ENCODE results near the gene PIP5K1C.

The PIP5K1C gene

DNA sequence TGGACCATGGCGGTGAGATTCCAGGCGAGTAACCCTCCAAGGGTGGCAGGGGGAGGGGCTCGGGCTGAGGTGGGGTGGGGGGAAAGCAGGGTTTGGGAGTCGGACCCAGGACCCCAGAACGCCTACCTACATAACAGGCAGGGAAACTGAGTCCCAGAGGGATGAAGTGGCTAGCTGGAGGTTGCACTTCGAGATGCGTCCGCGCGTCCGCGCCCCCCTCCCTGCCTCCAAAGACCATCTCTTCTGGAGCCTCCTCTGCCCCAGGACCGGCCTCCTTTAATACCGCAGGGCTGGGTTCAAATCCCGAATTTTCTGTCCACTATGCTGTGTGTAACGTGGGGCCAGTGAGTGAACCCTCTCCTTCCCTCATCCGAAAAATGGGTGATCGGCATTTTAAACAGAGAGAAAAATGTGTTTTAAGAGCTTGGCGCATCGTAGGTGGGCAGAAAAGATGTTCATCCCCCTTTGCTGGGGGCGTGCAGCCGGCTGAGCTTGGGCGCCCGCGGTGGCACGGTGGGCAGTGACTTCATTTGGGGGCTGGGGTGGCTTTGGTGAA is 21.7 kb upstream of the PIP5K1C start:
- no peak for DNase-seq

- peak; percentile 85 for DNase-seq
Observed at GRCh38 chr19:3721131-3721886, 21.0 kb upstream of the PIP5K1C start.

GRCh38 chr19:3720349-3720917 is 20.2 kb upstream of the PIP5K1C start:
- no peak for DNase-seq

DNA sequence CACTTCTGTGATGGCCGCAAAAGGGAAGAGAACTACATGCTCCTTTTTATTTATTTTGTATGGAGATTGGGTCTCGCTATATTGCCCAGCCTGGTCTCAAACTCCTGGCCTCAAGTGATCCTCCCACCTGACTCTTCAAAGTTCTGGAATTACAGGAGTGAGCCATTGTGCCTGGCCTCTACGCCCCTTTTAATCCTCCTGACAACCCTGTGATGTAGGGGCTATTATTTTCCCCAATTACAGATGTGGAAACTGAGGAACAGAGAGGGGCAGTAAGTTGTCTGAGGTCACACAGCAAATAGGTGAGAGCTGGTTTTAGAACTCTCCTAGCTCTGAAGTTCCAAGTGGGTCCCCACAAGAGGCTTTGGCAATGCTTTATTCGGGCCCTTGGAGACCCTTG is 19.6 kb upstream of the PIP5K1C start:
- no peak for DNase-seq

GRCh38 chr19:3716147-3716668 is 15.9 kb upstream of the PIP5K1C start:
- no peak for DNase-seq

DNA sequence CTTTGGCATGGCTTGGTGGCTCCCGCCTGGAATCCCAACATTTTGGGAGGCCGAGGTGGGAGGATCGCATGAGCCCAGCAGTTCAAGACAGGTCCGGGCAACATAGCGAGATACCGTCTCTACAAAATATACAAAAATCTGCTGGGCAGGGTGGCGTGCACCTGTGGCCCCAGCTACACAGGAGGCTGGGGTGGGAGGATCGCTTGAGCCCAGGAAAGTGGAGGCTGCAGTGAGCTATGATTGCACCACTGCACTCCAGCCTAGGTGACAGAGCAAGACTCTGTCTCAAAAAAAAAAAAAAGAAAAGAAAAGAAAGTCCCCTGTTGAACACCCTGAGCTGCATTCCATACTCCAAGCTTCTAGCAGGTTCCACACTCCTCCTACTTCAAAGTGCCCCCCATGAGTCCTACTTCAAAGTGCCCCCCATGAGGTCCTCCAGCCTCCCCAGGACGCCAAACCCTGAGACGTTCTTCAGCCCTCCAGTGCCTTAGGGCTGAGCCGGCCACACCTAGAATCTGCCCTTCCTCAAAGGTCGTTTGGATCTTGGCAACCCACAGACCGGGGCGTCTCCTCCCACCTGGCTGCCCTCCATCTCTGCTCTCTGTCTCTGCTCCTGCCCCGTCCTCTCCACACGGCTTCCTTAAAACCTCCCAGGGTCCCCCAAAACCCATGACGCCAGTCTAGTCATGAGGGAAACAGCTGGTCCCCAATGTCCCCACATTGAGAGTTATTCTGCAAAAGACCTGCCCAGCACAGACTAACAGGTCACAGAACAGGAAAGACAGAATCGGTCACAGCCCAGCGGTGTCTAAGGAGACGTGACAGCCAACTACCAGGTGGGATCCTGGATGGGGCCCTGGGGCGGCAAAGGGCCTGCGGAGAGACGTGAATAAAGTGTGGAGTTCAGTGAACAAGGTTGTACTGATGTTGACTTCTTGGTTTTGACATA is 12.7 kb upstream of the PIP5K1C start:
- DNase-seq, result no peak

DNA sequence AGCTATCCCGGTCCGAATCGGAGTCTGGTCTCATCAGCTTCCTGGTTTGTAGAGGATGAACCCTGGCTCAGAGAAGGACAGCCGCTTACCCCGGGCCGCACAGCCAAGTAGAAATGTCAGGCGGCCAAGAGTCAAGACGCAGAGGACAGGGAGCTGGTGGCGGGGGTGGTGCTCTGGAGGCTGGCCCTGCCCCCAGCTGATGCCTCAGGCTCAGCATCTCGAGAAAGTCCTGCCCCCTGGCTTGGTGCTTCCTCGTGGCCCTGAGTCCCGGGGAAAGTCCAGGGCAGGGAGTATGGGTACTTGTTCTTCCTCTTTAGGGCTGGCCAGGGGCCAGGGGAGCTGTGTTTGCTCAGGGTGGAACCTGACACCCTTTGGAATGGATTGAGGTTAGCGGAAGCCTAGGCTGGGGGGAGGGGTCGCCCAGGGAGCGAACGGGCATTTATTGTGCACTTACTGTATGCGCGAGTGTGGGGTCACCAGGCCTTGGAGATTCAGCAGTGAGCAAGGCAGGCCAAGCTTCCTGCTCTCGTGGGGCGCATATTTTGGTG is 10.1 kb upstream of the PIP5K1C start:
- no peak for DNase-seq

GRCh38 chr19:3708207-3708931 is 8.1 kb upstream of the PIP5K1C start, which contains the start of gene TJP3:
TJP3 (plus strand) TSS chr19:3708384; CDS start chr19:3728433, 20,049 bp downstream.
- DNase-seq, result no peak

DNA sequence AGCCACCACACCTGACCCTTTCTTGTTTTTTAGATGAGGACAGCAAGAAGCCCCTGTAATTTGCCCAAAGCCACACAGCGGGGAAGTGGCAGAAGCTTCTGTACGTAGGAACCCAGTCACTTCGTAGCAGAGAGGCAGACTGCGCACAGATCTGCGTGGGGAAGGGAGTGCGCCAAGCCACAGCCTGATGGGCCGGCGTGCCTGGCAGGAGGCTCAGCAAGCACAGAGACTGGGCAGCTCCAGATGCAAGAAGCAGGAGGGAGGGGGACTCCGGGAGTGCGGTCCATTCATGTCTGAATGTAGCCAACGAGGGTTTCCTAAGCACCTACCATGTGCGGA is 7.6 kb upstream of the PIP5K1C start:
- no peak for DNase-seq

- no peak for DNase-seq
Observed at GRCh38 chr19:3701200-3701599, 932 bp upstream of the PIP5K1C start.

- DNase-seq, result no peak
Observed at GRCh38 chr19:3699741-3700241, 477 bp downstream of the PIP5K1C start.

GRCh38 chr19:3698974-3699740 is 1.1 kb downstream of the PIP5K1C start:
- DNase-seq, result no peak

DNA sequence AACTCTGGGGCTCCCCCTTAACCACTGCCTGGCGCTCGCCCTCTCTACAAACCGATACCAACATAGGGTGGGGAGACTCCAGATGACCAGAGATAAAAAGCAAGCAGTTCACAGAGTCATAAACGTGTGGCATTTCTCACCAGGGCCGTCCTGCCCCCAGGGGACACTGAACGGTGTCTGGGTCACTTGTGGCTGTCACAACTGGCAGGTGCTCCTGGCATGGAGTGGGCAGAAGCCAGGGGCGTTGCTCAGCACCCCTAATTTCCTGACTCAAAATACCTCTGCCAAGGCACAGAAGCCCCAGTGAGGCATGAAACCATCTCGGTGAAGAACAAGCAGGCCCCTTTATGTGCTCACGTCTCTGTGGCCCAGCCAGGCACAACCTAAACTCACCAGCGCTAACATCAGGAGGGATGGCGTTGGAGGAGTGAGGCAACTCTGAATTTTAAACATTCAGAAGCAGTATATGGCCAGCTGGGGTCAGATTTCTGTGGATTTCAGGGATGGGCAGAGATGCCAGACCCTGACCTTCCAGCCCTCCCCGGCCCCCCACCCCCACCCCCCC is 1.8 kb downstream of the PIP5K1C start:
- no peak for DNase-seq

- DNase-seq, result no peak
Observed at GRCh38 chr19:3697671-3698385, 2.4 kb downstream of the PIP5K1C start.

DNA sequence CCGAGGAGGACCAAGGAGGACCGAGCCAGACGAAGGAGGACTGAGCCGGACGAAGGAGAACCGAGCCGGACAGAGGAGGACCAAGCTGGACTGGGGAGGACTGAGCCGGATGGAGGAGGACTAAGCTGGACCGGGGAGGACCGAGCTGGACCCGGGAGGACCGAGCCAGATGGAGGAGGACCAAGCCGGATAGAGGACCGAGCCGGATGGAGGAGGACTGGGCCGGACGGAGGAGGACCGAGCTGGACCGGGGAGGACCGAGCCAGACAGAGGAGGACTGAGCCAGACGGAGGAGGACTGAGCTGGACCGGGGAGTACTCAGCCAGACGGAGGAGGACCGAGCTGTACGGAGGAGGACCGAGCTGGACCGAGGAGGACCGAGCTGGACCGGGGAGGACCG is 3.2 kb downstream of the PIP5K1C start:
- DNase-seq, result no peak

DNA sequence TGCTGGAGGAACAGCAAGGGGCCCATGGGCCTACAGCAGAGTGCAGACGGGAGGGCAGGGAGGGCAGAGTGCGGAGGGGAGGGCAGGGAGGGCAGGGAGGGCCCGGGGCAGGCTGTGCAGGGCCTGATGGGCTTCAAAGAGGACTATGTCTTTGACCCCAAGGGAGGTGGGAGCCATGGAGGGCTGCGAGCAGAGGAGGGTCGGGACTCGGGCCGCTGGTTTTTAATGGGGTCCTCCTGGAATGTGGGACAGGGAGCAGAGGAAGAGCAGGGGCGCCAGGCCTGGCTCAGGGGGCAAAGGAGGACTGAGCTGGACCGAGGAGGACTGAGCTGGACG is 3.6 kb downstream of the PIP5K1C start:
- DNase-seq, result no peak

DNA sequence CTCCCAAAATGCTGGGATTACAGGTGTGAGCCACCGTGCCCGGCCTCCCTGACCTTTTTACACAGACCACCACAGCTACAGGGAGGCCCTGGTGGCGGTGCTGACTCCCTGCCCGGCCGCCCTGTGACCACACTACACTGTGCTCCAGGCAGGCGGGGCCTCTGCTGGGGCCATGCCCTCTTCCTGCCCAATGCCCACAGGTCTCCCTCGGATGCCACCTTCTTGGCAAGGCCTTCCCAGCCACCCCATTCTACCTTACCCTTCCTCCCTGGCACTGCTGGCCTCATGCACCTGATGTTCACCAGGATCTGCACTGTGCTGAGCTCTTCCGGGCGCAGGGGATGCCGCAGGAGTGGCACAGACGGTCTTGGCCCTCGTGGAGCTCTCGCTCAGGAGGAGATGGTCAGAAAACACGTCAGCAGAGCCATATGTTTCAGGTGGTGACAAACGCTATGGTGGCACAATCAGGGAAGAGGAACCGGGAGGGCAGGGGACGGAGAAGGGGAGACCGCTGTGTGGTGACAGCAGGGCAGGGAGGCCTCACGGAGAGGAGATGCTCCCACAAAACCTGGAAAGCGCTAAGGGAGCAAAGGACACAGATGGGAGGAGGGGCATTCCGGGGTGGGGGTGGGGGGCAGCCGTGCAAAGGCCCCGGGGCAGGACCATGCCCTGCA is 4.1 kb downstream of the PIP5K1C start:
- no peak for DNase-seq

- DNase-seq, result no peak
Observed at GRCh38 chr19:3695124-3695733, 5.0 kb downstream of the PIP5K1C start.

All from activated gamma-delta T cell treated with Interleukin-2 at 50 U/mL for 16 hours (primary cell).